Measurements from ENCODE around the gene AGAP6.
"Not testable (repeated sequence)": the region's sequence is repeated elsewhere in the genome, so short reads cannot be mapped to it uniquely, and the experiment has no call there.

DNA sequence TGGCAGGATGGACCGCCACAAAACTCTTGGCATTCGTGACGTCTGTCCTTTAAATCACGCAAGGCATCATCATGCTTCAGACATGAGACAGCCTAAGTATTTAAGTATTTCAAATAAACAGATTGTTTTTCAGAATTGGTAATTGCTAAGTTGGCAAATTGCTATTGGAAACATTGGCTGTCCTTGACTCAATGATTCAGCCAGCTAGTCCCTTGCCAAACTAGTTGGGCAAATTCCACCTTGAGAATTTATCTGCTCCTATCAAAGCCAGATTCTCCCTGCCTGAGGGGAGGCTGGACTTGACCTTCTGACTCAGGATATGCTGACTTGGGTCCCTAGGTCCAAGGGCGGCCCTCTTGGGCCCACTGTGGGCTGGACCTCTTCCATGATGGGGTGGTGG lies 29.4 kb downstream of the AGAP6 start:
- TF ChIP-seq, protein P1, sequence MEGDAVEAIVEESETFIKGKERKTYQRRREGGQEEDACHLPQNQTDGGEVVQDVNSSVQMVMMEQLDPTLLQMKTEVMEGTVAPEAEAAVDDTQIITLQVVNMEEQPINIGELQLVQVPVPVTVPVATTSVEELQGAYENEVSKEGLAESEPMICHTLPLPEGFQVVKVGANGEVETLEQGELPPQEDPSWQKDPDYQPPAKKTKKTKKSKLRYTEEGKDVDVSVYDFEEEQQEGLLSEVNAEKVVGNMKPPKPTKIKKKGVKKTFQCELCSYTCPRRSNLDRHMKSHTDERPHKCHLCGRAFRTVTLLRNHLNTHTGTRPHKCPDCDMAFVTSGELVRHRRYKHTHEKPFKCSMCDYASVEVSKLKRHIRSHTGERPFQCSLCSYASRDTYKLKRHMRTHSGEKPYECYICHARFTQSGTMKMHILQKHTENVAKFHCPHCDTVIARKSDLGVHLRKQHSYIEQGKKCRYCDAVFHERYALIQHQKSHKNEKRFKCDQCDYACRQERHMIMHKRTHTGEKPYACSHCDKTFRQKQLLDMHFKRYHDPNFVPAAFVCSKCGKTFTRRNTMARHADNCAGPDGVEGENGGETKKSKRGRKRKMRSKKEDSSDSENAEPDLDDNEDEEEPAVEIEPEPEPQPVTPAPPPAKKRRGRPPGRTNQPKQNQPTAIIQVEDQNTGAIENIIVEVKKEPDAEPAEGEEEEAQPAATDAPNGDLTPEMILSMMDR (IDR thresholded peaks at IDR 0.05): not testable (repeated sequence)
- not testable (repeated sequence) for TF ChIP-seq MEF2A (IDR thresholded peaks at IDR 0.05; ENCODE audit: borderline replicate concordance, low read depth); FOXM1 (IDR thresholded peaks at IDR 0.05; ENCODE audit: low read depth); NFIC (IDR thresholded peaks at IDR 0.05; ENCODE audit: borderline replicate concordance); POLR2AphosphoS5 (IDR thresholded peaks at IDR 0.05; ENCODE audit: low read depth, low read length)

Measured in SK-N-SH (cell line).